BLaER1 (cell line): ENCODE measurements around the gene TMEM9.

Experiments
- H3K27ac ChIP-seq: shearing (Covaris generic); formaldehyde crosslinking; 2 replicates; pipeline ENCODE4 v1.8.1; 2022
- H3K27me3 ChIP-seq: shearing (Covaris generic); formaldehyde crosslinking; 2 replicates; pipeline ENCODE4 v1.8.1; 2022
- H3K36me3 ChIP-seq: shearing (Covaris generic); formaldehyde crosslinking; 2 replicates; pipeline ENCODE4 v1.8.1; 2022
- H3K4me1 ChIP-seq: shearing (Covaris generic); formaldehyde crosslinking; 2 replicates; pipeline ENCODE4 v1.8.1; 2022
- H3K4me2 ChIP-seq: shearing (Covaris generic); formaldehyde crosslinking; 2 replicates; pipeline ENCODE4 v1.8.1; 2022
- H3K4me3 ChIP-seq: shearing (Covaris generic); formaldehyde crosslinking; 2 replicates; pipeline ENCODE4 v1.8.1; 2022
- H3K9ac ChIP-seq: shearing (Covaris generic); formaldehyde crosslinking; 2 replicates; pipeline ENCODE4 v1.8.1; 2022
- H3K9me3 ChIP-seq: shearing (Covaris generic); formaldehyde crosslinking; 2 replicates; pipeline ENCODE4 v1.8.1; 2022
- H4K20me1 ChIP-seq: shearing (Covaris generic); formaldehyde crosslinking; 2 replicates; pipeline ENCODE4 v1.8.1; 2022
- Cebpa-rat ChIP-seq: shearing (Covaris generic); IDR thresholded peaks from 2 replicates; pipeline ENCODE4 v1.8.1; 2022

TMEM9 gene

GRCh38 chr1:201112926-201113325 lies 41.3 kb downstream of the TMEM9 start:
- Histone ChIP-seq H3K36me3 (peaks cover 10% of the 10 kb centered on the region; the same call in 1 of the 2 replicates), H3K27me3 (no peaks in the 10 kb centered on the region), H3K4me1 (peaks cover 55% of the 10 kb centered on the region), H3K4me2 (peak overlapping the region; percentile 89; the same call in 1 of the 2 replicates), H3K4me3 (no peak overlapping the region), H3K27ac (no peak overlapping the region), H3K9ac (no peak overlapping the region), H4K20me1 (no peaks in the 10 kb centered on the region), H3K9me3 (no peaks in the 10 kb centered on the region)
- no peak for TF ChIP-seq Cebpa-rat

DNA sequence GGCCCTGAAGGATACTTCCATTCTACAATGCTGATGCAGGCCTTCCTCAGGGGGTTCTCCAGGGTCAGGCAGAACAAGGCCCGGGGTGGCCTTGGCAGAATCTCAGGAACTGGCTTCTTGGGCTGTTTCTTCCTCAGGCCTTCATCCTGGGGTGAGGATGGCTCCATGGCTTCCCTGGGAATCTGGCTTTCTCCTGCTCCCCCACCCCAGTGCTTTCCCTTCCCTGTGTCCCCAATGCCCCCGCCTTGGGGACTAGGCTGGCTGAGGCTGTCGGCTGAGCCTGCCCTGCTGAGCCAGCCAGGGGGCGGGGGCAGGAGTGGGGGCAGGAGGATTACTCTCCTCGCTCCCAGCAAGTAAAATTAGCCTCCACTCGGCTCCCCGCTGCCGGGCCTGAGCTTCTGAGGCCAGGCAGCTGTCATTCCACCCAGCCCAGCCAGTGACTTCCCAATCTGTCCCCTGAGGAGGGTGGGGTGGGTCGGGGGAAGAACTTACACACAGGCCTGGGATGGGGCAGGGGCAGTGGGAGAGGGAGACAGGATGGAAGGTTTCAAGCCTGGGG lies 42.0 kb downstream of the TMEM9 start, which contains the start of gene CACNA1S:
Gene CACNA1S, minus strand, starts transcription at position 254 of the 559 bp plus-strand sequence. Its CDS starts 87 bp downstream, at position 167.
- Histone ChIP-seq H3K9ac (no peak within 1 kb of the TSS; the same call in 1 of the 2 replicates), H4K20me1 (no peaks in the 10 kb centered on the region), H3K4me2 (peak within 1 kb of the TSS; percentile 89), H3K4me1 (peaks cover 55% of the 10 kb centered on the region), H3K27me3 (no peaks in the 10 kb centered on the region), H3K27ac (peak within 1 kb of the TSS; percentile 51), H3K36me3 (peaks cover 10% of the 10 kb centered on the region; the same call in 1 of the 2 replicates), H3K9me3 (no peaks in the 10 kb centered on the region), H3K4me3 (no peak within 1 kb of the TSS)
- TF ChIP-seq Cebpa-rat: no peak

DNA sequence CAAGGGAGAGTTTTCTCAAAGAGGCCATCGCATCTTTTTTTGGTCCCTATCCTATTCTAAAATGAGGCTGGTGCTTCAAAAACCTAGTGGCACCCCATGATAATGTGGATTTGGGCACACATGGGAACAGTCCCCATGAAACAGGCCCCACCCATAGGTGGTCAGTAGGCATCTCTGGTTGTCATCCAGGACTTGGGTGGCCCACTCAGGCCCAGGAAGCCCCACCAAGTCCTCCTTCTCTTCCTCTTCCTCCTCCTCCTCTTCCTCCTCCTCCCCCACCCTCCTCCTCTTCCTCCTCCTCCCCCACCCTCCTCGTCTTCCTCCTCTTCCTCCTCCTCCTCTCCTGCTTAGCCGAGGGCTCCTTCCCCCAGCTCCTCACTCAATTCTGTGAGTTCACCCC lies 42.6 kb downstream of the TMEM9 start:
- Histone ChIP-seq H3K4me2 (peak overlapping the region; percentile 43), H4K20me1 (no peaks in the 10 kb centered on the region), H3K9me3 (no peaks in the 10 kb centered on the region), H3K27ac (0 out of 2 replicates have a peak overlapping the region, but pooled peaks have one; percentile 35), H3K27me3 (no peaks in the 10 kb centered on the region), H3K4me3 (no peak overlapping the region), H3K36me3 (peaks cover 5% of the 10 kb centered on the region; the same call in 1 of the 2 replicates), H3K4me1 (peaks cover 53% of the 10 kb centered on the region), H3K9ac (no peak overlapping the region; the same call in 1 of the 2 replicates)
- TF ChIP-seq Cebpa-rat: no peak

DNA sequence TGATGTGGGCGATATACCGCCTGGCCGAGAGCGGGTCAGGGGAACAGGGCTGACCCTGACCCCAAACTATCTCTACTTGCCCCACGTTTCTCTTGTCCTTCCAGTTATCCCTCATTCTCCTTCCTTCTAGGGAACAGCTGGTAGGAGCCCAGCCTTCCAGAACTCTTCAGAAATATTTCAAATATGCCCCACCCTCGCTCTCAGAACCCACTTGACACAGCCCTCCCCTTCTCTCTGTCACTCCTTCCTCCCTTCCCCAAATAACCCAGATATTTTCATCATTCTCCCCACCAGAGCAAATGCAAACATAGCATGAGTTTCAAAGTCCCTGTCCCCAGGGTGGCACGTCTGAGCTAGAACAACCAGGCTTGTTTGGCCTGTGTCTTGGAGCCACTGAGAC lies 43.1 kb downstream of the TMEM9 start:
- Histone ChIP-seq H3K4me2 (peak overlapping the region; percentile 37), H3K4me1 (peaks cover 48% of the 10 kb centered on the region), H3K27ac (peak overlapping the region; percentile 35; the same call in 1 of the 2 replicates), H3K9ac (no peak overlapping the region; the same call in 1 of the 2 replicates), H3K9me3 (no peaks in the 10 kb centered on the region), H4K20me1 (no peaks in the 10 kb centered on the region), H3K36me3 (0 out of 2 replicates have a peak, but pooled peaks cover under 1% of the 10 kb centered on the region), H3K27me3 (no peaks in the 10 kb centered on the region), H3K4me3 (no peak overlapping the region)
- TF ChIP-seq Cebpa-rat: no peak

GRCh38 chr1:201110616-201111015 lies 43.7 kb downstream of the TMEM9 start:
- Histone ChIP-seq H3K27ac (0 out of 2 replicates have a peak overlapping the region, but pooled peaks have one; percentile 35), H3K36me3 (no peaks in the 10 kb centered on the region), H4K20me1 (no peaks in the 10 kb centered on the region), H3K27me3 (no peaks in the 10 kb centered on the region), H3K9me3 (no peaks in the 10 kb centered on the region), H3K4me1 (peaks cover 43% of the 10 kb centered on the region), H3K4me2 (peak overlapping the region; percentile 37; the same call in 1 of the 2 replicates), H3K4me3 (no peak overlapping the region), H3K9ac (no peak overlapping the region)
- no peak for TF ChIP-seq Cebpa-rat

DNA sequence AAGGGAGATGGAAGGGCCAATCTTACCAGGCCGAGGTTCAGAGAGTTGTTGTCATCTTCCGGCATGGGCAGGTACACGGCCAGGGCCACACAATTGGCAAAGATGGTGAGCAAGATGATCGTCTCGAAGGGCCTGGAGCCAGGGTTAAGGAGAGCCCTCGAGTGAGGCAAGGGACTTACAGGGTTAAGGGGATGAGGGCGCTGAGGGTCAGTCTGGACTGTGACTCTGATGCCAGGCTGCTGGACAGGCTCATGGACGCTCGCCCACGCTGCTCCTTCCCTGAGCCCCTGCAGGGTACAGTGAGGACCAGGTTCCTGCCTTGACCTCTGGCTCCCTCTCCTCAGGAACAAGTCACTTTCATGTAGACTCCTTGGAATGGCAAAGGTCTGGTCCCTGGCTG lies 44.1 kb downstream of the TMEM9 start:
- H3K4me3 ChIP-seq: no peak overlapping the region
- H3K27me3 ChIP-seq: no peaks in the 10 kb centered on the region
- no peaks in the 10 kb centered on the region for H3K9me3 ChIP-seq
- H3K4me2 ChIP-seq: no peak overlapping the region
- TF ChIP-seq Cebpa-rat: no peak
- no peak overlapping the region for H3K27ac ChIP-seq
- H3K9ac ChIP-seq: no peak overlapping the region
- H3K4me1 ChIP-seq: peaks cover 38% of the 10 kb centered on the region
- H4K20me1 ChIP-seq: no peaks in the 10 kb centered on the region
- H3K36me3 ChIP-seq: no peaks in the 10 kb centered on the region

GRCh38 chr1:201109651-201110050 lies 44.6 kb downstream of the TMEM9 start:
- Histone ChIP-seq H3K9me3 (no peaks in the 10 kb centered on the region), H3K9ac (no peak overlapping the region)
- TF ChIP-seq Cebpa-rat: no peak

DNA sequence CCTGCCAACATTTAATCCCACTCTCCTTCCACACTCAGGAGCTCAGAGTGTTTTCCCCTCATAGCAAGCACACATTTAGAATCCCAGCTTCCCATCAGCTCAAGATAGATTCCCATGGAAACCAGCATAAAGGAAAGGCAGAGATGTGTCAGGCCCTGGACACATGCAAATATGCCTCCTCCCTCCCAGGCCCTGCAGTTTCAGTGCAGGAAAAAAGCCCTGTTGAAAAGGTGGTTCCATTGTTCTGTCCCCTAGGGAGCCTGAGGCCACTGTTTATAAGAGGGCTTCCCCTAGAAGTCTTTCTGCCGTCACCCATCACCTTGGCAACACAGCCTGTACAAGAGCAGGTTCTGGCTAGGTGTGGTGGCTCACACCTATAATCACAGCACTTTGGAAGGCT lies 45.7 kb downstream of the TMEM9 start:
- Histone ChIP-seq H3K4me1 (peaks cover 31% of the 10 kb centered on the region), H3K9me3 (no peaks in the 10 kb centered on the region), H3K27ac (no peak overlapping the region), H4K20me1 (no peaks in the 10 kb centered on the region), H3K36me3 (no peaks in the 10 kb centered on the region), H3K4me2 (peak overlapping the region; percentile 26; the same call in 1 of the 2 replicates), H3K27me3 (no peaks in the 10 kb centered on the region), H3K4me3 (no peak overlapping the region), H3K9ac (no peak overlapping the region)
- no peak for TF ChIP-seq Cebpa-rat

More at GRCh38 chr1:201109651-201110050, 44.6 kb downstream of the TMEM9 start:
- H3K36me3 ChIP-seq: no peaks in the 10 kb centered on the region
- no peak overlapping the region for H3K4me2 ChIP-seq
- no peak overlapping the region for H3K27ac ChIP-seq
- H3K27me3 ChIP-seq: no peaks in the 10 kb centered on the region
- H3K4me3 ChIP-seq: no peak overlapping the region
- H3K4me1 ChIP-seq: peaks cover 34% of the 10 kb centered on the region
- H4K20me1 ChIP-seq: no peaks in the 10 kb centered on the region

GRCh38 chr1:201105688-201106087 lies 48.6 kb downstream of the TMEM9 start:
- Histone ChIP-seq H3K4me3 (no peak overlapping the region), H4K20me1 (no peaks in the 10 kb centered on the region), H3K4me1 (peaks cover 22% of the 10 kb centered on the region), H3K27ac (no peak overlapping the region), H3K9ac (no peak overlapping the region), H3K9me3 (no peaks in the 10 kb centered on the region), H3K27me3 (no peaks in the 10 kb centered on the region), H3K4me2 (no peak overlapping the region), H3K36me3 (no peaks in the 10 kb centered on the region)
- no peak for TF ChIP-seq Cebpa-rat

DNA sequence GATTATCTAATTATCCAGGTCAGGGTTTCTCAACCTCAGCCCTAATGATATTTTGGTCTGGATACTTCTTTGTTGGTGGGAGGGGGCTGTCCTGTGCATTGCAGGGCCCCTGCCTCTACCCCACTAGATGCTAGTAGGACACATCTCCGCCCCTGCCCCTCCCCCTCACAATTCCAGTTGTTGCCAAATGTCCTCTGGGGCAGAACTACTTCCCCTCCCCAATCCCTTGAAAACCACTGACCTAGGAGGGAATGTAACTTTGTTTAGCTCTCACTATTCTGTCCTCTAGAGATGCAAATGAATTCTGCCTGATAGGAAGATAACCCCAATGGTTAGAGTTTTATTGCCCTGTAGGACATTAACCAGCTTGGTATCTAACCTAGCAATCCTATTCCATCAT lies 50.1 kb downstream of the TMEM9 start:
- Histone ChIP-seq H3K27me3 (no peaks in the 10 kb centered on the region), H3K9me3 (no peaks in the 10 kb centered on the region), H3K27ac (no peak overlapping the region), H3K4me2 (no peak overlapping the region), H4K20me1 (no peaks in the 10 kb centered on the region), H3K9ac (no peak overlapping the region), H3K36me3 (no peaks in the 10 kb centered on the region), H3K4me1 (peaks cover 21% of the 10 kb centered on the region), H3K4me3 (no peak overlapping the region)
- no peak for TF ChIP-seq Cebpa-rat
